ENCODE results near the gene PTDSS2. TPM values are rescaled to one million over a fixed set of nuclear protein-coding genes. Genes with fewer than 3 reads are reported as not detected.

PTDSS2 gene
- total RNA-seq, 1 experiment from 2014 or later: 49.5 TPM

- TF ChIP-seq, protein P1, sequence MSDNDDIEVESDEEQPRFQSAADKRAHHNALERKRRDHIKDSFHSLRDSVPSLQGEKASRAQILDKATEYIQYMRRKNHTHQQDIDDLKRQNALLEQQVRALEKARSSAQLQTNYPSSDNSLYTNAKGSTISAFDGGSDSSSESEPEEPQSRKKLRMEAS (CRISPR knock-in tag; IDR thresholded peaks at IDR 0.05): no peak
- TF ChIP-seq ZNF263 (CRISPR knock-in tag; IDR thresholded peaks at IDR 0.05; ENCODE audit: low read depth) (no peak), USF2 (CRISPR knock-in tag; IDR thresholded peaks at IDR 0.05) (no peak), ELF4 (CRISPR knock-in tag; IDR thresholded peaks at IDR 0.05; ENCODE audit: low read depth) (no peak), FOXP1 (CRISPR knock-in tag; IDR thresholded peaks at IDR 0.05; ENCODE audit: borderline replicate concordance) (peak; percentile 46; the same call in 1 of the 2 replicates), SOX15 (CRISPR knock-in tag; IDR thresholded peaks at IDR 0.05) (no peak), IRF2 (CRISPR knock-in tag; IDR thresholded peaks at IDR 0.05; ENCODE audit: borderline replicate concordance, low read depth) (0 out of 2 replicates have a peak, but pooled peaks have one; percentile 25)
- TF ChIP-seq, protein P2, sequence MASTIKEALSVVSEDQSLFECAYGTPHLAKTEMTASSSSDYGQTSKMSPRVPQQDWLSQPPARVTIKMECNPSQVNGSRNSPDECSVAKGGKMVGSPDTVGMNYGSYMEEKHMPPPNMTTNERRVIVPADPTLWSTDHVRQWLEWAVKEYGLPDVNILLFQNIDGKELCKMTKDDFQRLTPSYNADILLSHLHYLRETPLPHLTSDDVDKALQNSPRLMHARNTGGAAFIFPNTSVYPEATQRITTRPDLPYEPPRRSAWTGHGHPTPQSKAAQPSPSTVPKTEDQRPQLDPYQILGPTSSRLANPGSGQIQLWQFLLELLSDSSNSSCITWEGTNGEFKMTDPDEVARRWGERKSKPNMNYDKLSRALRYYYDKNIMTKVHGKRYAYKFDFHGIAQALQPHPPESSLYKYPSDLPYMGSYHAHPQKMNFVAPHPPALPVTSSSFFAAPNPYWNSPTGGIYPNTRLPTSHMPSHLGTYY (CRISPR knock-in tag; IDR thresholded peaks at IDR 0.05): no peak
- peaks cover 10% of the 10 kb centered on the region for H3K27me3 Mint-ChIP-seq (ENCODE audit: low read depth)
- no peak for DNase-seq (ENCODE audit: low spot score)
- no peak overlapping the region for H3K27ac Mint-ChIP-seq
- ATAC-seq: no peak
- no peaks in the 10 kb centered on the region for H3K36me3 Mint-ChIP-seq
- H3K4me3 Mint-ChIP-seq: no peak overlapping the region
- H3K4me1 Mint-ChIP-seq: peaks cover 23% of the 10 kb centered on the region
- H3K9me3 Mint-ChIP-seq: no peaks in the 10 kb centered on the region
- CTCF ChIA-PET: interaction anchor here (0.8 kb wide), 1 partner anchor 30 kb away, joined by 3 read pairs; no protein-coding TSS in a partner anchor
- POLR2A ChIA-PET: interaction anchor here (2.4 kb wide), 1 partner anchor 11 kb away, joined by 12 read pairs; no protein-coding TSS in a partner anchor
Measured at GRCh38 chr11:418343-419247, 31.5 kb upstream of the PTDSS2 start.

DNA sequence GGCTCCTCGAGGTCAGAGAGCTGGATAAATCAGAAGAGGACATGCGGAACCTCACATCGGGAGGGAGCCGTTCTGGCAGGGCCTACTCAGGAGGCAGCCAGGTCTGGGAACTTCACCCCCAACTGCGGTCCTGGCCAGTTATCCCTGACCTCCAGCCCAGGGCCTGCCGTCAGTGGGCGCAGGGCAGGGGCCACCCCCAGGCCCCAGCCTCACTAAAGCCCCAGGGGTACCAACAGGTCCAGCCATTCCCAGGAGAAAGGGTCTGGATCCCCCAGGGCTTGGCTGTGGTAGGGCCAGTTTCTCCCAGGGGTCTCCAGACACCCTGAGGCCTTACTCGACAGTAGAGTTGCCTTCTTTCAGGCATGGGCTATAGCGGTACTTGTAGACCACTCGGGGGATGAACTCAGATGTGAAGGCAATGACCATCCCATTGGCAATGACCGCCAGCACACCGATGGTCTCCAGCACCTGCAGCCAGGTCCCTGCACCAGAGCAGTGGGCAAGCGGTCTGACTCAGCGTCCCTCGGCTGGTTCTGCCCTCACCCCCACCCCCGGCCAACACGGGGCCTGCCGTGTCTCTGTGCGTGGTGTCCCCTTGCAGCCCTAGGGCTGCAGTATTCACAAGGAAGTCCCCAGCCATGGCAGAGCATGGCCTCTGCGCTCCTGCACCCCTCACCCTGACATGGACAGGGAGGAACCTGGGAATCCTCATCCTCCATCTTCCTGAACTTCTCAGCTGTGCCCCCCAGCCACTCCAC is 30.7 kb upstream of the PTDSS2 start:
- POLR2A ChIA-PET: no interaction called here

GRCh38 chr11:420054-420910 is 29.8 kb upstream of the PTDSS2 start:
- H3K27me3 Mint-ChIP-seq (ENCODE audit: low read depth): peaks cover 19% of the 10 kb centered on the region
- no peaks in the 10 kb centered on the region; the same call in 1 of the 2 replicates for H3K36me3 Mint-ChIP-seq
- ChIA-PET POLR2A (no interaction called here), CTCF (interaction anchor here (1.3 kb wide), 1 partner anchor 28 kb away, joined by 3 read pairs; no protein-coding TSS in a partner anchor)
- no peak overlapping the region for H3K27ac Mint-ChIP-seq
- no peaks in the 10 kb centered on the region for H3K9me3 Mint-ChIP-seq
- TF ChIP-seq HMGXB4 (CRISPR knock-in tag; IDR thresholded peaks at IDR 0.05) (0 out of 2 replicates have a peak, but pooled peaks have one; percentile 2), NR1H2 (CRISPR knock-in tag; IDR thresholded peaks at IDR 0.05) (no peak)
- H3K4me3 Mint-ChIP-seq: no peak overlapping the region
- H3K4me1 Mint-ChIP-seq: peaks cover 16% of the 10 kb centered on the region
- ATAC-seq (peak; percentile 5; the same call in 1 of the 2 replicates), DNase-seq (ENCODE audit: low spot score) (peak; percentile 60)

More for the DNA sequence above, 30.7 kb upstream of the PTDSS2 start:
- CTCF ChIA-PET: no interaction called here
- ATAC-seq: no peak
- peaks cover 21% of the 10 kb centered on the region for H3K4me1 Mint-ChIP-seq
- no peaks in the 10 kb centered on the region for H3K36me3 Mint-ChIP-seq
- no peaks in the 10 kb centered on the region for H3K9me3 Mint-ChIP-seq
- H3K4me3 Mint-ChIP-seq: no peak overlapping the region
- DNase-seq (ENCODE audit: low spot score): peak; percentile 10
- no peak for TF ChIP-seq ZSCAN18 (CRISPR knock-in tag; IDR thresholded peaks at IDR 0.05)
- TF ChIP-seq ZBTB21 (CRISPR knock-in tag; IDR thresholded peaks at IDR 0.05; ENCODE audit: borderline replicate concordance): no peak
- no peak overlapping the region for H3K27ac Mint-ChIP-seq
- H3K27me3 Mint-ChIP-seq (ENCODE audit: low read depth): peaks cover 13% of the 10 kb centered on the region
